Astrocyte (in vitro differentiated cells and primary cell): Measurements from ENCODE around the gene WNT8B.

Experiments used
- EZH2 ChIP-seq: IDR thresholded peaks from 2 replicates; pipeline ENCODE4 v1.6.1; 2012; ENCODE audit warnings: mild to moderate bottlenecking, low read length, inconsistent platforms; ENCODE audit not compliant: insufficient read depth
- TF ChIP-seq, protein P1 (sequence below): IDR thresholded peaks from 2 replicates; pipeline ENCODE4 v1.5.1; 2011; ENCODE audit warnings: low read depth, mild to moderate bottlenecking, inconsistent platforms, low read length, moderate library complexity; ENCODE audit not compliant: insufficient read depth

DNA sequence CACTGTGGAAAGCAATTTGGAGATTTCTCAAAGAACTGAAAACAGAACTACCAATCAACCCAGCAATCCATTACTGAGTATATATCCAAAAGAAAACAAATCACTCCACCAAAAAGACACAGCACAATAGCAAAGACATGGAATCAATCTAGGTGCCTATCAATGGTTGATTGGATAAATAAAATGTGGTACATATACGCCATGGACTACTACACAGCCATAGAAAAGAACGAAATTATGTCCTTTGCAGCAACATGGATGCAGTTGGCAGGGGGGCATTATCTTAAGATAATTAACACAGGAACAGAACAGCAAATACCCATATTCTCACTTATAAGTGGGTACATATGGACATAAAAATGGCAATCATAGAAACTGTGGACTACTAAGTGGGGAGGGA is 35.4 kb upstream of the WNT8B start:
- TF ChIP-seq, protein P1, sequence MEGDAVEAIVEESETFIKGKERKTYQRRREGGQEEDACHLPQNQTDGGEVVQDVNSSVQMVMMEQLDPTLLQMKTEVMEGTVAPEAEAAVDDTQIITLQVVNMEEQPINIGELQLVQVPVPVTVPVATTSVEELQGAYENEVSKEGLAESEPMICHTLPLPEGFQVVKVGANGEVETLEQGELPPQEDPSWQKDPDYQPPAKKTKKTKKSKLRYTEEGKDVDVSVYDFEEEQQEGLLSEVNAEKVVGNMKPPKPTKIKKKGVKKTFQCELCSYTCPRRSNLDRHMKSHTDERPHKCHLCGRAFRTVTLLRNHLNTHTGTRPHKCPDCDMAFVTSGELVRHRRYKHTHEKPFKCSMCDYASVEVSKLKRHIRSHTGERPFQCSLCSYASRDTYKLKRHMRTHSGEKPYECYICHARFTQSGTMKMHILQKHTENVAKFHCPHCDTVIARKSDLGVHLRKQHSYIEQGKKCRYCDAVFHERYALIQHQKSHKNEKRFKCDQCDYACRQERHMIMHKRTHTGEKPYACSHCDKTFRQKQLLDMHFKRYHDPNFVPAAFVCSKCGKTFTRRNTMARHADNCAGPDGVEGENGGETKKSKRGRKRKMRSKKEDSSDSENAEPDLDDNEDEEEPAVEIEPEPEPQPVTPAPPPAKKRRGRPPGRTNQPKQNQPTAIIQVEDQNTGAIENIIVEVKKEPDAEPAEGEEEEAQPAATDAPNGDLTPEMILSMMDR: no peak
- TF ChIP-seq EZH2: no peak
